Measurements from ENCODE around the gene C2CD4B.

C2CD4B gene

GRCh38 chr15:62119874-62120273 lies 45.2 kb downstream of the C2CD4B start:
- no peak for DNase-seq (ENCODE audit: low read depth in 2 of 3, low spot score in 1 of 3)

- DNase-seq (ENCODE audit: low read depth in 2 of 3, low spot score in 1 of 3), result peak in 1 of 3 donors; percentile 42
Measured at GRCh38 chr15:62119227-62119864, 45.7 kb downstream of the C2CD4B start.

GRCh38 chr15:62118520-62119226 lies 46.4 kb downstream of the C2CD4B start:
- DNase-seq (ENCODE audit: low read depth in 2 of 3, low spot score in 1 of 3), result no peak

GRCh38 chr15:62115847-62116246 lies 49.2 kb downstream of the C2CD4B start:
- no peak for DNase-seq (ENCODE audit: low read depth in 2 of 3, low spot score in 1 of 3)

Measured in stimulated activated CD4-positive, alpha-beta T cell treated with anti-CD3 and anti-CD28 coated beads, Interleukin-12 subunit alpha, Interleukin-12 subunit beta, amount 100 ng/mL, for 48 hours (primary cell).